Upper lobe of left lung (tissue), 4 donors: Measurements from ENCODE around the gene FCER2.

Experiments
- CTCF ChIP-seq, 6 experiments: fragments of 450-650 bp in 4 of 6; fragments of 200-600 bp in 2 of 6; sonication (generic) in 2 of 6; IDR thresholded peaks; one replicate each; pipeline ENCODE4 v1.5.1; 2016 to 2019; ENCODE audit warnings: antibody characterized with exemption in 6 of 6
- EP300 ChIP-seq, 4 donors: sonication (generic); formaldehyde crosslinking; IDR thresholded peaks; one replicate each; pipeline ENCODE4 v1.5.1; 2017; ENCODE audit warnings: antibody characterized with exemption in 4 of 4, control low read depth in 2 of 4
- POLR2A ChIP-seq, 4 donors: fragments of 450-650 bp; IDR thresholded peaks; one replicate each; pipeline ENCODE4 v1.5.1; 2016 to 2017; ENCODE audit warnings: antibody characterized with exemption in 4 of 4, mild to moderate bottlenecking in 2 of 4

DNA sequence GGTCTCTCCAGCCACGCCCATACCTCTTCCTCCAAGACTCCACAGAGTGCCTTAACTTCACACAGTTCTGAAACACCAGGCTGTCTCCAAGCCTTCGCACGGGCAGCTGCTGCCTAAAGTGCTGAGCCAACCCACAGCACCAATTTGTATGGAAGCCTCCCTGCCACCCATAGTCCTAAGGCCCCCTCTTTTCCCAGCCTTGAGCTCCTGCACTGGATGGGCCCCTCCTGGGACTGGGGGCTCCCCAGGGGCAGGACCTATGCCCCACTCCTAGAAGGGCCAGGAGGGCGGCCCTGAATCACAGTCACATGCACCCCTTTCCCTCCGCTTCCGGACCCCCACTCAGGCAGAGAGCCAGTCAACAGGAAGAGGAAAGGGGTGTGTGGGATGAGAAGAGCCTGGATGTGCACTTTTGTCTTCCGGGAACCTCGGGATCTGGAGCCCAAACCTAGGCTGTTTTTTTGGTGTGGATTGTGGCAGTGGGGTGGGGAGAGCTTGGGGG is 5.1 kb upstream of the FCER2 start:
- TF ChIP-seq CTCF (IDR thresholded peaks at IDR 0.05), result no peak
- no peak for TF ChIP-seq POLR2A (IDR thresholded peaks at IDR 0.05)
- no peak for TF ChIP-seq EP300 (IDR thresholded peaks at IDR 0.05)
